HEK293 (cell line): ENCODE measurements around the gene NPVF.

Source experiments
- KLF16 ChIP-seq: fragments of 450-650 bp; formaldehyde crosslinking; IDR thresholded peaks from 2 replicates; pipeline ENCODE4 v1.5.1; 2017; ENCODE audit warnings: missing biosample characterization, missing genetic modification characterization
- YY1 ChIP-seq: fragments of 450-650 bp; formaldehyde crosslinking; IDR thresholded peaks from 2 replicates; pipeline ENCODE4 v1.5.1; 2018; ENCODE audit warnings: missing biosample characterization, missing genetic modification characterization

GRCh38 chr7:25240896-25241295, 12.6 kb upstream of the NPVF start:
- TF ChIP-seq KLF16 (tag by site-specific recombination) = no peak
- TF ChIP-seq YY1 (tag by site-specific recombination) = no peak
